ENCODE measurements around the gene FYCO1. TPM values are rescaled to one million over a fixed set of nuclear protein-coding genes. Genes with fewer than 3 reads are reported as not detected.

The FYCO1 gene
- total and polyA plus RNA-seq, 2 of the 13 experiments (the other 11 are each of a cell fraction or from before 2014, with no cell fraction given): 2.7 to 4.2 TPM

- peaks cover 0 to 3% of the 10 kb centered on the region in 2 experiments; a peak in 1 of 5 replicates for H3K27me3 ChIP-seq (ENCODE audit: control insufficient read depth in 1 of 2, insufficient read depth in 2 of 2, low read length in 2 of 2)
- POLR2A ChIA-PET: no interaction called here
- intact Hi-C loops (cut with micrococcal nuclease; ENCODE audit: unreplicated experiment) (no loop called here), in situ Hi-C loops (cut with HindIII; ENCODE audit: extremely low pct_ligation_motif_present, low pct_unique_long_range_greater_than_20kb) (no loop called here)
- no peak overlapping the region for H3K4me3 ChIP-seq (replicated peaks in 1 of 3; ENCODE audit: insufficient read depth in 1 of 3, low read depth in 2 of 3, low read length in 3 of 3)
- H3K79me2 ChIP-seq (ENCODE audit: insufficient read depth, low read length): no peaks in the 10 kb centered on the region
- H4K20me1 ChIP-seq (ENCODE audit: insufficient read depth, low read length): no peaks in the 10 kb centered on the region
- ATAC-seq (no peak), DNase-seq (ENCODE audit: low spot score) (no peak), FAIRE-seq (no peak)
- CTCF ChIA-PET (ENCODE audit: low intra/inter-chr PET ratio, low total read pairs): no interaction called here
- no peaks in the 10 kb centered on the region for H3K36me3 ChIP-seq (replicated peaks in 1 of 2; ENCODE audit: control insufficient read depth in 1 of 2, insufficient read depth in 2 of 2, low read length in 2 of 2)
- TF ChIP-seq ZC3H13 (CRISPR knock-in tag; IDR thresholded peaks at IDR 0.05): no peak
- no peak for TF ChIP-seq RBFOX2 (IDR thresholded peaks at IDR 0.05; ENCODE audit: low read depth, low read length)
- H3K4me1 ChIP-seq (ENCODE audit: insufficient read depth, low read length): peaks cover 14% of the 10 kb centered on the region
- no peaks in the 10 kb centered on the region for H3K9me3 ChIP-seq (ENCODE audit: low read length)
- no peak overlapping the region for H3K27ac ChIP-seq (ENCODE audit: extremely low read length, insufficient read depth, low read length)
- no peak overlapping the region for H3K9ac ChIP-seq (ENCODE audit: insufficient read depth, low read depth, low read length)
- 29% methylated on average over 2 of the region's 2 CpGs for WGBS (ENCODE audit: low lambda C conversion rate)
- H2AFZ ChIP-seq (ENCODE audit: low read length): no peak overlapping the region
- H3K4me2 ChIP-seq (ENCODE audit: low read depth, low read length): no peak overlapping the region
- no TSS peak for BruUV-seq (replicated peaks)
These were observed 123.1 kb downstream of the FYCO1 start for GRCh38 chr3:45872569-45872968.

GRCh38 chr3:45871780-45872179 lies 123.8 kb downstream of the FYCO1 start:
- no peak for TF ChIP-seq CEBPB (IDR thresholded peaks at IDR 0.05; ENCODE audit: borderline replicate concordance, low read depth, low read length)
- TF ChIP-seq ZNF569 (CRISPR knock-in tag; IDR thresholded peaks at IDR 0.05; ENCODE audit: borderline replicate concordance): no peak
- no peak for TF ChIP-seq ZNF180 (CRISPR knock-in tag; IDR thresholded peaks at IDR 0.05; ENCODE audit: borderline replicate concordance, low read depth)
- Histone ChIP-seq H3K36me3 (replicated peaks in 1 of 2; ENCODE audit: control insufficient read depth in 1 of 2, insufficient read depth in 2 of 2, low read length in 2 of 2) (no peaks in the 10 kb centered on the region), H2AFZ (ENCODE audit: low read length) (no peak overlapping the region), H3K4me3 (replicated peaks in 1 of 3; ENCODE audit: insufficient read depth in 1 of 3, low read depth in 2 of 3, low read length in 3 of 3) (no peak overlapping the region), H4K20me1 (ENCODE audit: insufficient read depth, low read length) (no peaks in the 10 kb centered on the region), H3K4me2 (ENCODE audit: low read depth, low read length) (no peak overlapping the region), H3K27ac (ENCODE audit: extremely low read length, insufficient read depth, low read length) (no peak overlapping the region), H3K79me2 (ENCODE audit: insufficient read depth, low read length) (no peaks in the 10 kb centered on the region), H3K4me1 (ENCODE audit: insufficient read depth, low read length) (peaks cover 14% of the 10 kb centered on the region), H3K27me3 (ENCODE audit: control insufficient read depth in 1 of 2, insufficient read depth in 2 of 2, low read length in 2 of 2) (peaks cover 0 to 3% of the 10 kb centered on the region in 2 experiments; a peak in 2 of 5 replicates), H3K9me3 (ENCODE audit: low read length) (no peaks in the 10 kb centered on the region), H3K9ac (ENCODE audit: insufficient read depth, low read depth, low read length) (no peak overlapping the region)
- FAIRE-seq: no peak
- intact Hi-C loops (cut with micrococcal nuclease; ENCODE audit: unreplicated experiment): no loop called here
- POLR2A ChIA-PET: no interaction called here
- no peak for DNase-seq (ENCODE audit: low spot score)
- no TSS peak for BruUV-seq (replicated peaks)
- CTCF ChIA-PET (ENCODE audit: low intra/inter-chr PET ratio, low total read pairs): no interaction called here
- no peak for ATAC-seq
- in situ Hi-C loops (cut with HindIII; ENCODE audit: extremely low pct_ligation_motif_present, low pct_unique_long_range_greater_than_20kb): no loop called here
- 42% methylated on average over 6 of the region's 6 CpGs for WGBS (ENCODE audit: low lambda C conversion rate)

Measured in HepG2 (cell line).